Nephron (organoid): ENCODE results near the gene ALX1.

Source experiments
- H3K27ac Mint-ChIP-seq, 3 experiments: 2 replicates each; pipeline ENCODE4 v1.8.0; 2020; ENCODE audit warnings: mixed read lengths in 3 of 3, mild to moderate bottlenecking in 2 of 3, moderate library complexity in 1 of 3
- H3K27me3 Mint-ChIP-seq: 2 replicates; pipeline ENCODE4 v1.8.0; 2021; ENCODE audit warnings: low read depth, mild to moderate bottlenecking, moderate library complexity, mixed read lengths
- H3K36me3 Mint-ChIP-seq: 2 replicates; pipeline ENCODE4 v1.8.0; 2020; ENCODE audit warnings: low read depth, mixed read lengths
- H3K4me1 Mint-ChIP-seq: 2 replicates; pipeline ENCODE4 v1.8.0; 2020; ENCODE audit warnings: mixed read lengths
- H3K4me3 Mint-ChIP-seq, 3 experiments: 2 replicates each; pipeline ENCODE4 v1.8.0; 2020; ENCODE audit warnings: mild to moderate bottlenecking in 3 of 3, mixed read lengths in 3 of 3, moderate library complexity in 2 of 3
- H3K9me3 Mint-ChIP-seq: 2 replicates; pipeline ENCODE4 v1.8.0; 2020; ENCODE audit warnings: mixed read lengths
- TF ChIP-seq, protein P1 (sequence below), 3 experiments: fragments of 200-600 bp; sonication (generic); IDR thresholded peaks; one replicate each; pipeline ENCODE4 v1.5.0; 2021; ENCODE audit warnings: antibody characterized with exemption in 3 of 3; ENCODE audit not compliant: unreplicated experiment in 3 of 3

The ALX1 gene

DNA sequence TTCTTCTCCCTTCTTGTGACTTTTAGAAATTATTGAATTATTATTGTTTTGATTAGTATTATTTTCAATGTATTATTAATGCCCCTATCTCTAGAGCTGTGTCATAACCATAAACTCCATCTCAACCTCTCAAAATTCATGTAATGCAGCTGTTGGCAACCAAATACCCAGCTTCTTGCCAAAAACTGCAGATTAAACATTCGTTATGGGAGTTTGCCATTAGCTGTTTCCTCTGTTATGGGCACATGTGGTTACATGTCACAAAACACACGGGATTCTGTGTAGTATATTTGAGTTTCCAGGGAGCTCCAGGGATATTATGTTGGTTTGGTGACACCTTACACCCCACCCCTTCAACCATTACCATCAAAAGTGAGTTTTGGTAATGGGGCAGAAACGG, 2.8 kb upstream of the ALX1 start:
- H3K4me1 Mint-ChIP-seq = peaks cover 48% of the 10 kb centered on the region
- TF ChIP-seq, protein P1, sequence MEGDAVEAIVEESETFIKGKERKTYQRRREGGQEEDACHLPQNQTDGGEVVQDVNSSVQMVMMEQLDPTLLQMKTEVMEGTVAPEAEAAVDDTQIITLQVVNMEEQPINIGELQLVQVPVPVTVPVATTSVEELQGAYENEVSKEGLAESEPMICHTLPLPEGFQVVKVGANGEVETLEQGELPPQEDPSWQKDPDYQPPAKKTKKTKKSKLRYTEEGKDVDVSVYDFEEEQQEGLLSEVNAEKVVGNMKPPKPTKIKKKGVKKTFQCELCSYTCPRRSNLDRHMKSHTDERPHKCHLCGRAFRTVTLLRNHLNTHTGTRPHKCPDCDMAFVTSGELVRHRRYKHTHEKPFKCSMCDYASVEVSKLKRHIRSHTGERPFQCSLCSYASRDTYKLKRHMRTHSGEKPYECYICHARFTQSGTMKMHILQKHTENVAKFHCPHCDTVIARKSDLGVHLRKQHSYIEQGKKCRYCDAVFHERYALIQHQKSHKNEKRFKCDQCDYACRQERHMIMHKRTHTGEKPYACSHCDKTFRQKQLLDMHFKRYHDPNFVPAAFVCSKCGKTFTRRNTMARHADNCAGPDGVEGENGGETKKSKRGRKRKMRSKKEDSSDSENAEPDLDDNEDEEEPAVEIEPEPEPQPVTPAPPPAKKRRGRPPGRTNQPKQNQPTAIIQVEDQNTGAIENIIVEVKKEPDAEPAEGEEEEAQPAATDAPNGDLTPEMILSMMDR (IDR thresholded peaks at IDR 0.05; ENCODE audit: unreplicated experiment in 3 of 3) = no peak
- H3K9me3 Mint-ChIP-seq = peaks cover 3% of the 10 kb centered on the region
- no peaks in the 10 kb centered on the region for H3K36me3 Mint-ChIP-seq
- H3K27ac Mint-ChIP-seq = peak overlapping the region in 1 of 3 experiments; percentile 16
- H3K27me3 Mint-ChIP-seq = peaks cover 96% of the 10 kb centered on the region
- peak overlapping the region in 1 of 3 experiments; percentile 72 for H3K4me3 Mint-ChIP-seq

DNA sequence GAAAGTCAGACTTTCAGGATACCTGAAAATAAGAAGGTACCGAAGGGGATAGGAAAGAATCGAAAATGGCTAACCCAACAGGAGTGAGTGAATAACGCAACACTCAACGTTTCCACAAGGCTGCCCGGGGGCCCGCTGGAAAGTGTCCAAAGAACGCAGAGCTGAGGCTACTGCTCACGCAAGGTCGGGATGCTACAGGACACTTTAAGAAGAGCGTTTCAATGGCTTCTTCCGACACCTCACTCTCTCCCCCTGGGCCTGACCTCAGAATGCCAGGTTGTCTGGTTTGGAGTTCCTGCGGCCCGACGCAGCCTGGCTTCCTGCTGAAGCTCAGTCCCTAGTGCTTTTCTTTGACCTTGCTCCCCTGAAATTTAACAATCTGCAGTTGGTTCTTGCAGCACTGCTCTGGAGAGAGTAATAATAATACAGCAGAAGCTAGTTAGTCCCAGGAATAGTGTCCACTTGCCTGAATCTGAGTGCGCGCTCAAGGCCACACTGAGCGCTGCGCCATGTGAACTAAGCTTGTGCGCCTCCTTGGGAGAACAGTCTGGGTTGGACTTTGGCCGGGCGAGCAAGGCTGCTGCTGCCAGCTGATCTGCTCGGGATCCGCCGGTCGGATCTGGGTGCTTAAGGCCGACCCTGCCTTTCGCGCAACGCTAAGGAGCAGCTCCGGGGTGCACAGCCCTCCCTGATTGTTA, 2.0 kb upstream of the ALX1 start:
- Mint-ChIP-seq H3K27me3 (peaks cover 93% of the 10 kb centered on the region), H3K27ac (peak overlapping the region; percentile 16 to 78 (median 77))

DNA sequence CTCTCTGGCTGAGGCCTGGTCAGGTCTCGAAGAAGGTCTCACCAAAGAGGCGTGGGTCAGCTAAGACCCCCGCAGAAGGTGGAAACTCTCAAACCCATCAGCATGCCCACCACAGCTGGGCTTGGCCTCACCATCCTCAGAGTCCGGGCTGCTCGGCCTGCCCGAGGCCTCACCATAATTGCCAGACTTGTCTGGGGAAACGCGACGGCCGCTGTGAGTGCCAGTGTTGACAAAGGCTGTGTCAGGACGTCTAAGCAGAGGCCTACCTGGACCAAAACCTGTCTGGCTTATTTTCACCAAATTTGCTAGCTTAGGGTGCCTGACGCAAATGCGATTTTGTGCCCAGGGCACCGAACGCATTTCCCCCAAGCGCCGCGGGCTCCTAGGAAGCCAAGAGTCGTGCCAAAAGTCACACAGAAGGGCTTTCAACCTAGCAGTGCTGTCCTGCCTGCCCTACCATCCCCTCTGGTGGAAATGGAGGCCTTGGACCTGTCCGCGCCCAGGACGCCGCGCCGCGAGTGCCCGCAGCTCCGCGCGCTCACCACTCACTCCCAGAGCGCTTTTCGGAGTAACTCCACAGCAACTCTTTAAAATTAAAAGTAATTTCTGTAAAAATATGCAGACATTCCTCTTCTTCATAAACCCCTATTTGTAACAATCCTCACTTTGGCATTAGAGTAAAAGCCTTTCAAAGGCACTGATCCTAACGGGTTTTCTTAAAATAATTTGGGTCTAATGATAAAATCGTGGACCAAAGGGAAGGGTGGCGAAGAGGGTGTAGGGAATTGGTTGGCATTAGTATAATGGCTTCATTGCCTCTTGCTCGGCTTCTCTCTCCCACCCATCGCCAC, 1.2 kb upstream of the ALX1 start:
- H3K4me3 Mint-ChIP-seq = peak overlapping the region; percentile 94 to 96 (median 94)
- peaks cover 53% of the 10 kb centered on the region for H3K4me1 Mint-ChIP-seq
- peaks cover 91% of the 10 kb centered on the region for H3K27me3 Mint-ChIP-seq
- peak overlapping the region; percentile 95 to 97 (median 95) for H3K27ac Mint-ChIP-seq
- TF ChIP-seq, protein P1 (IDR thresholded peaks at IDR 0.05; ENCODE audit: unreplicated experiment in 3 of 3) = no peak
- H3K9me3 Mint-ChIP-seq = peaks cover 3% of the 10 kb centered on the region
- peaks cover 5% of the 10 kb centered on the region for H3K36me3 Mint-ChIP-seq

More for the DNA sequence above, 2.0 kb upstream of the ALX1 start:
- no peaks in the 10 kb centered on the region for H3K36me3 Mint-ChIP-seq
- H3K4me3 Mint-ChIP-seq = peak overlapping the region; percentile 52 to 72 (median 63)
- TF ChIP-seq, protein P1 (IDR thresholded peaks at IDR 0.05; ENCODE audit: unreplicated experiment in 3 of 3) = no peak
- peaks cover 3% of the 10 kb centered on the region for H3K9me3 Mint-ChIP-seq
- H3K4me1 Mint-ChIP-seq = peaks cover 49% of the 10 kb centered on the region

DNA sequence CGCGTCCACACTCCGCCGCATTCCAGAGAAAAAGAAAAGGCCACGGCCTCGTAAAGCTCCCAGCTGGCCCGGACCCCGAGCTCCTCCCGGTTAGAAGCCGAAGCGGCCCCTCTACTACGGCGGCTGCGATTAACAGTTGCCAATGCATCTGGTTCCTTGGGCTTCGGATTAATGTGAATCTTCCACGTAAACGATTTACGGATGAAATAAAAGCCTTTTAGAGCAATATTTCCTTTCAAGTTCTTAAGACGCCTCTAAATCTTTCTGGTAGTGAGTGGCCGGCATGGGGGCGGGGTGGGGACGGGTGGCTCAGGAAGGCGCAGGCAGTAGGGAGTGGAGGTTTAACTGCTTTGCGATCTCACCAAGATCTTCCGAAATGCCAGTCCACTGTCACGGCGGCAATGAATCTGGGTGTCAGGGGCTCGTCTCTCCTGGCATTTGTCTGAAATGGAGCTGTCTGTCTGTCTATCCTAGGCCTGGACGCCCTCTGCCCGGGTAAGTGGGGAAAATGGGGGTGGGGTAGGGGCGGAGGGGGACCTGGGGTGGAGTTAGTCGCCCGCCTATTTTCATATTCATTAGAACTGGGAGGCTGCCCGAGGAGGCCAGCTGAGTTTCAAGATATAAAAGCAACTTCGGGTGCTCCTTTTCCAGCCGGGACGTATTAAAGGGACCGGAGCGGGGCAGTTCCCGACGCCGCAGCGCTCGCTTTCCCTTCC, 413 bp upstream of the ALX1 start:
- H3K27me3 Mint-ChIP-seq = peaks cover 84% of the 10 kb centered on the region
- peak overlapping the region; percentile 95 to 97 (median 95) for H3K27ac Mint-ChIP-seq
- H3K4me3 Mint-ChIP-seq = peak overlapping the region; percentile 94 to 96 (median 94)
- TF ChIP-seq, protein P1 (IDR thresholded peaks at IDR 0.05; ENCODE audit: unreplicated experiment in 3 of 3) = no peak
- peaks cover 7% of the 10 kb centered on the region for H3K36me3 Mint-ChIP-seq
- H3K4me1 Mint-ChIP-seq = peaks cover 48% of the 10 kb centered on the region
- H3K9me3 Mint-ChIP-seq = peaks cover 3% of the 10 kb centered on the region

DNA sequence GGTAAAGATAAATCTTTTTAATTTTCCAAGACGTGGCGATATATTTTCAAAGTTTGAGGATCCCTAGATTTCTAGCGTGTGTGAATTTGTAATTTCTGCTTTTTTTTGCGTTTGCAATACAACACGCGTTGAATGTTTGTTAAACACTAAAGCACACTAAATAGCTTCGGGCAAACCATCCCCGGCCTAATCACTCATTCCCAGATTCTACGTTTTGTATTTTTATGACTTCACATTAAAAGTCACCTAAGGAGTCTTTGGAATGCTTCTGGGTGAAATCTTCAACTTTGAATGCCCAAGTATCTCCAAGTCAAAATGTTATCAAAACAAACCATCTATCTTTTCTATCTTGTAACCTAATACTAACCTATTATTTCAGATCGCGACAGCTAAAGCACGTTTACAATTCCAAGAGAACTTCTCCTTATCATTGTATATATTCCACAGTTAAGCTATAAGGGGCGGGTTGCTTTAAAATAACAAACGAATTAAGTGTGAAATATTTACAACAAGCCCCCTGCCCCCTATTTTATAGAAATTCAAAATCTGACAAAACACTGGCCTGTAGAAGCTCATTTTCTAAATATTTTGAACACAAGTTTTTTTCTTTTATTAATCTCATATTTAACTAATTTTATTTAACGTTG, 1.1 kb downstream of the ALX1 start:
- peaks cover 78% of the 10 kb centered on the region for H3K27me3 Mint-ChIP-seq
- H3K4me1 Mint-ChIP-seq = peaks cover 42% of the 10 kb centered on the region
- peak overlapping the region; percentile 94 to 96 (median 94) for H3K4me3 Mint-ChIP-seq
- H3K9me3 Mint-ChIP-seq = peaks cover 3% of the 10 kb centered on the region
- peak overlapping the region; percentile 95 to 97 (median 95) for H3K27ac Mint-ChIP-seq
- peaks cover 13% of the 10 kb centered on the region for H3K36me3 Mint-ChIP-seq
- TF ChIP-seq, protein P1 (IDR thresholded peaks at IDR 0.05; ENCODE audit: unreplicated experiment in 3 of 3) = no peak
